GM23338 (cell line): ENCODE results near the gene TMEM60.

ENCODE experiments used
- CTCF ChIP-seq, 2 experiments: fragments of 200-600 bp in 1 of 2; sonication (generic) in 1 of 2; conservative IDR thresholded peaks; 2 replicates each; pipeline versions ENCODE4 v1.5.1 to v1.6.1; 2016 to 2017; ENCODE audit warnings: antibody characterized with exemption in 2 of 2, low read depth in 2 of 2, mild to moderate bottlenecking in 2 of 2, moderate library complexity in 1 of 2
- ETS1 ChIP-seq: IDR thresholded peaks from 2 replicates; pipeline ENCODE4 v1.6.1; 2016; ENCODE audit warnings: antibody characterized with exemption
- EZH2 ChIP-seq: fragments of 200-600 bp; sonication (generic); IDR thresholded peaks from one replicate; pipeline ENCODE4 v1.8.0; 2017; ENCODE audit warnings: antibody characterized with exemption, mild to moderate bottlenecking, low read depth; ENCODE audit not compliant: unreplicated experiment
- EZH2phosphoT487 ChIP-seq: fragments of 200-600 bp; sonication (generic); IDR thresholded peaks from one replicate; pipeline ENCODE4 v1.8.1; 2018; ENCODE audit warnings: antibody characterized with exemption; ENCODE audit not compliant: unreplicated experiment
- JUNB ChIP-seq: IDR thresholded peaks from one replicate; pipeline ENCODE4 v1.6.1; 2016; ENCODE audit warnings: antibody characterized with exemption; ENCODE audit not compliant: unreplicated experiment
- POLR2AphosphoS5 ChIP-seq: IDR thresholded peaks from 2 replicates; pipeline ENCODE4 v1.6.1; 2016; ENCODE audit warnings: antibody characterized with exemption, low read depth

GRCh38 chr7:77796109-77796508 lies 2.1 kb downstream of the TMEM60 start:
- TF ChIP-seq EZH2phosphoT487 (no peak), CTCF (conservative IDR thresholded peaks at IDR 0.05; ENCODE audit: low read depth in 2 of 2) (no peak), EZH2 (no peak), ETS1 (no peak), JUNB (no peak), POLR2AphosphoS5 (no peak)
